Psoas muscle (tissue), 8 donors: ENCODE results near the gene HIGD2A. TPM values are rescaled to one million over a fixed set of nuclear protein-coding genes. Genes with fewer than 3 reads are reported as not detected.

ENCODE experiments used
- ATAC-seq, 4 donors: fragments of 200-7000 bp; cut with Tn5 transposase; one replicate each; pipeline ENCODE4 v1.9.1; 2020; ENCODE audit warnings: moderate library complexity in 3 of 4, mild to moderate bottlenecking in 2 of 4
- DNase-seq, 2 donors: peaks; one replicate each; pipeline ENCODE4 v3.0.0-alpha.2; 2020
- H3K27ac ChIP-seq: fragments of 200-600 bp; one replicate; pipeline ENCODE4 v1.8.0; 2022
- H3K27me3 ChIP-seq, 3 donors: fragments of 200-600 bp in 1 of 3; one replicate each; pipeline versions ENCODE4 v1.6.1 to v1.8.0; 2013 to 2022; ENCODE audit warnings: low read length in 2 of 3, mild to moderate bottlenecking in 2 of 3, moderate library complexity in 1 of 3; ENCODE audit not compliant: insufficient read depth in 3 of 3
- H3K36me3 ChIP-seq, 2 donors: fragments of 200-600 bp in 1 of 2; one replicate each; pipeline versions ENCODE4 v1.6.1 to v1.8.0; 2013 to 2022; ENCODE audit warnings: low read depth in 1 of 2, mild to moderate bottlenecking in 1 of 2, moderate library complexity in 1 of 2; ENCODE audit not compliant: insufficient read depth in 1 of 2
- H3K4me1 ChIP-seq: fragments of 200-600 bp; one replicate; pipeline ENCODE4 v1.8.0; 2022
- H3K4me3 ChIP-seq: fragments of 200-600 bp; one replicate; pipeline ENCODE4 v1.8.0; 2022; ENCODE audit warnings: mild to moderate bottlenecking
- H3K9me3 ChIP-seq: fragments of 200-600 bp; one replicate; pipeline ENCODE4 v1.8.0; 2022
- CTCF ChIP-seq: fragments of 200-600 bp; IDR thresholded peaks from one replicate; pipeline ENCODE4 v1.8.0; 2022; ENCODE audit warnings: antibody characterized with exemption
- WGBS, 3 donors: extraction: QIAGEN DNeasy Blood & Tissue Kit; methylation state at CpG; one replicate each; pipeline versions ENCODE4 v1.1.6 to v1.1.7; 2013; 5-methylcytosine and 5-hydroxymethylcytosine counted together
- intact Hi-C, 2 donors: fragments of 100-400 bp; cut with DNase I; formaldehyde crosslinking; loops; one replicate each; pipeline versions ENCODE4 v1.11.0 to v1.14.2; 2022
- polyA plus RNA-seq, 3 donors: library from polyadenylated mRNA; stranded (reverse); fragments of 200-250 nt; gene quantifications; one replicate each; pipeline ENCODE4 v1.2.3, GENCODE V29; 2013
- total RNA-seq, 4 donors: library from RNA; stranded (reverse); fragmentation: NEBNext Ultra II Directional in 2 of 4; extraction: Animal tissue kit (Norgen Biotek cat#: 25700) in 2 of 4; gene quantifications; one replicate each; pipeline versions ENCODE4 v1.2.1 to v1.2.4, GENCODE V29; 2021 to 2023
- donor health status: healthy with polysubstance abuse.
- donor health status: DM: no; HTN: no; CAD: no; lungs with moderate emphysema.
- donor health status: Bipolar disorder and iron deficiency.
- donor health status: healthy.
- donor health status: DM: yes; HTN: yes; CAD: no.
- donor health status: DM: no; HTN: no; CAD: no.
- donor health status: DM: no; HTN: no; CAD: no.
- donor health status: DM: yes; HTN: yes; CAD: no.

HIGD2A gene
- total and polyA plus RNA-seq, 7 donors = 181 to 429 (median 215) TPM

- Histone ChIP-seq H3K4me3 (peak overlapping the region; percentile 95), H3K27me3 (peaks cover 0 to 1% (median 0%) of the 10 kb centered on the region in 3 donors), H3K27ac (peak overlapping the region; percentile 94), H3K9me3 (no peaks in the 10 kb centered on the region), H3K4me1 (peaks cover 27% of the 10 kb centered on the region), H3K36me3 (peaks cover 3 to 69% of the 10 kb centered on the region in 2 donors)
- no peak for TF ChIP-seq CTCF
- WGBS, 3 donors = 27 to 30% (median 28%) methylated on average over 36 to 41 of the region's 41 CpGs
- peak; percentile 22 to 53 (median 27) for ATAC-seq
- intact Hi-C loops = loop anchor here in 1 of 2 donors (2.0 kb wide), 1 partner anchor 29 kb away; the partner anchor contains the start of gene KIAA1191
- DNase-seq = peak in 1 of 2 donors; percentile 38
Measured at GRCh38 chr5:176389135-176390123, 878 bp downstream of the HIGD2A start.

- intact Hi-C loops = no loop called here
Measured at GRCh38 chr5:176391479-176391878, 2.9 kb downstream of the HIGD2A start.

GRCh38 chr5:176391999-176392398 lies 3.4 kb downstream of the HIGD2A start:
- H3K27ac ChIP-seq = no peak overlapping the region
- intact Hi-C loops = loop anchor here in 1 of 2 donors (2.0 kb wide), 1 partner anchor 19 kb away; no protein-coding TSS in a partner anchor

More at GRCh38 chr5:176391479-176391878, 2.9 kb downstream of the HIGD2A start:
- DNase-seq (peak in 1 of 2 donors; percentile 20), ATAC-seq (no peak)
- TF ChIP-seq CTCF = no peak
- H3K27ac ChIP-seq = no peak overlapping the region
- H3K27me3 ChIP-seq = peaks cover 0 to 1% (median 0%) of the 10 kb centered on the region in 3 donors
- no peak overlapping the region for H3K4me3 ChIP-seq
- WGBS, 3 donors = 83 to 90% (median 85%) methylated on average over 4 of the region's 4 CpGs
- H3K4me1 ChIP-seq = peaks cover 20% of the 10 kb centered on the region
- H3K9me3 ChIP-seq = no peaks in the 10 kb centered on the region
- H3K36me3 ChIP-seq = peaks cover 0 to 64% of the 10 kb centered on the region in 2 donors

GRCh38 chr5:176392526-176392925 lies 4.0 kb downstream of the HIGD2A start:
- no peaks in the 10 kb centered on the region for H3K9me3 ChIP-seq
- no peak overlapping the region for H3K4me3 ChIP-seq
- peaks cover 0 to 67% of the 10 kb centered on the region in 2 donors for H3K36me3 ChIP-seq
- WGBS, 3 donors = 66 to 86% (median 77%) methylated on average over 11 of the region's 11 CpGs
- DNase-seq (peak in 1 of 2 donors; percentile 26), ATAC-seq (no peak)
- TF ChIP-seq CTCF = no peak
- intact Hi-C loops = loop anchor here in 1 of 2 donors (2.0 kb wide), 1 partner anchor 18 kb away; no protein-coding TSS in a partner anchor
- H3K4me1 ChIP-seq = peaks cover 9% of the 10 kb centered on the region
- peaks cover 0 to 1% (median 0%) of the 10 kb centered on the region in 3 donors for H3K27me3 ChIP-seq
- H3K27ac ChIP-seq = no peak overlapping the region

More at GRCh38 chr5:176391999-176392398, 3.4 kb downstream of the HIGD2A start:
- Histone ChIP-seq H3K4me1 (peaks cover 14% of the 10 kb centered on the region), H3K9me3 (no peaks in the 10 kb centered on the region), H3K27me3 (peaks cover 0 to 1% (median 0%) of the 10 kb centered on the region in 3 donors), H3K4me3 (no peak overlapping the region), H3K36me3 (peaks cover 0 to 65% of the 10 kb centered on the region in 2 donors)
- TF ChIP-seq CTCF = no peak
- WGBS, 3 donors = 89 to 93% (median 93%) methylated on average over 4 of the region's 4 CpGs
- no peak for ATAC-seq
- DNase-seq = peak in 1 of 2 donors; percentile 23
